ENCODE measurements around the gene GRAMD4. TPM values are rescaled to one million over a fixed set of nuclear protein-coding genes. Genes with fewer than 3 reads are reported as not detected.

The GRAMD4 gene
- polyA plus RNA-seq, 4 donors = 20.5 to 25.2 (median 22.9) TPM

GRCh38 chr22:46679706-46680269 lies 59.6 kb downstream of the GRAMD4 start:
- DNase-seq (ENCODE audit: low read depth in 4 of 4, low spot score in 3 of 4) = no peak

DNA sequence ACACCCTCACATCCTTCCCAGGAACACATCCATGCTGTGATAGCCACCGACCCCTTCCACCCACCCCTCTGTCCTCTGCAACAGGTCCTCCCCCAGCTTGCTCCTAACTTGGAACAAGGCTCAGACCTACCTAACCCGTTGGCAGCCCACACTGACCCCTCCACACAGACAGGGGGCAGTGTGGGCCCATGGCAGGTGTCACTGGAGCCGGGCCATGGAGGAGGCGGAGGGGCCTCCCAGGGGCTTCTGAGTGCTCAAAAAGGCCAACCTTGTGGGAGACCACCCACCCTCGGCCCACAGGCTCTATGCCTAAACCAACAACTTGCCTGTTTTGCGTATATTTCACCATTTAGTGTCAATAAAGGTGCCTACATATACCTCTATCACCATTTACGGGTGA lies 60.8 kb downstream of the GRAMD4 start:
- DNase-seq (ENCODE audit: low read depth in 4 of 4, low spot score in 3 of 4) = no peak

DNA sequence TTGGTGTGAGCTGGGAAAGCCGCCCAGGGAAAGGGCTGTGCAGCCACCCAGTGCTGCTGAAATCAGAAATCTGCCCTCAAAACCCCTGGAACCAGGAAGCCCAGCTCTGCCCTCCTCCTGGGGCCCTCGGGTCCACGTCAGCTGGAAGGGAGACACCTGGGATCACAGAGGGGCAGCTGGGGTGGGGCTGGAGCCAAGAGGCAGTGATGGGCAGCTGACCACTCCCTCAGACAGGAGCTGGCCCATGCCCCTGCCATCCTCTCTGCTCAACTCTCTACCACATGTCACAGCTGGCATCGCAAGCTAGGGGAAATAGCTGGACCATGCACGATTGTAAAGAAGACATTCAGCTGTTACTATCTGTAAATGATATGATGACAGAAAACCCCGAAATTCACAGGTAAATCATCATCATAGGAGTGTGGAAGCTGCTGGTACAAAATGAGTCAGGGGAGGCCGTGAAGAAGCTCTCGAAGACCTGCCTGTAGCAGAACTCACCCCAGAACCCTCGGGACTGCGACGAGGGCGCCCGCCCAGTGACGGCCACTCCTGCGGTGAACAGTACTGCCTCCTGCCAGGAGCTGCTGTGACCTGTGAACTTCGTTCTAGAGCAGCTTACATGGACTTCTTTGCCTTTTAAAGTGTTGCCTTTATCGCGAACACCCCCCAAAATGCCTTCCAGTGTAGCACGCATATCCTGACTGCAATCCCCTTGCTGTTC lies 62.0 kb downstream of the GRAMD4 start:
- no peak for DNase-seq (ENCODE audit: low read depth in 4 of 4, low spot score in 3 of 4)

- no peak for DNase-seq (ENCODE audit: low read depth in 4 of 4, low spot score in 3 of 4)
Measured at GRCh38 chr22:46684706-46685105, 64.5 kb downstream of the GRAMD4 start.

- DNase-seq (ENCODE audit: low read depth in 4 of 4, low spot score in 3 of 4) = no peak
Measured at GRCh38 chr22:46686221-46687047, 66.2 kb downstream of the GRAMD4 start.

- DNase-seq (ENCODE audit: low read depth in 4 of 4, low spot score in 3 of 4) = no peak
Measured at GRCh38 chr22:46687048-46687444, 66.9 kb downstream of the GRAMD4 start.

DNA sequence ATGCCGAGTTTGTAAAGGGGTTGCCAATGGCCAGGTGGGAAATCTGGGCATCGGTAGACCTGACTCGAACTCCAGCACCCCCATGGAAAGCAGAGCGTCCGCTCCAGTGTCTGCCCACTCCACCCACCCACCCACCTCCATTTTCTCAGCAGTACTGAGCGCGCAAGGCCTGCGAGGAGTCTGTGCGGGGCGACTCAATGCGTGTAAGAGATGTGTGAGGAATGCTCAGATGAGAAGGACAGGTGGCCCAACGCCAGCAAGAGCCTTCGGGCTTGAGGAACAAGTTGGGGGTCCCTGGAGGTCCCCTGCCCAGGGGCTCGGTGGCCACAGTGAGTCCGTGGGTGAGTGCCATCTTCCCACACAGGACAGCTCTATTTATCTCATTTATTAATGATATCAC lies 67.3 kb downstream of the GRAMD4 start:
- DNase-seq (ENCODE audit: low read depth in 4 of 4, low spot score in 3 of 4) = no peak

DNA sequence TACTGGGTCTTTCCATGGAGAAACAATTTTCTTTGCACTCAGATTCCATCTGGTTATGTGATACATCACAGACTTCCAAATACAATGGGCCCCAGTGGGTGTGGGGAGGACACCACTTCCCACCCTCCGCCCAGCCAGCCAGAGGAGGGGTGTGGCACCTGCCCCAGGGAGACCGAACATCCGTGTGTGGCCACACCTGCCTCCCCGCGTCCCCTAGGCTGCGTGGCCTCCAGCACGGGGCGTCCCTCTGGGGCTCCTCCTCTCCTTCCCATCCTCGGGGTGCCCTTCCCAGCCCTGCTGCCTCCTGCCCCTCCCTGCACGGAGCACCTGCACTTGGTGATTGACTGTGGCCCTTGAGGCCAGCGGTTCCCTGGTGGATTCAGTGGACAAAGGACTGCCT lies 68.8 kb downstream of the GRAMD4 start:
- DNase-seq (ENCODE audit: low read depth in 4 of 4, low spot score in 3 of 4) = no peak

GRCh38 chr22:46690146-46690545 lies 70.0 kb downstream of the GRAMD4 start:
- no peak for DNase-seq (ENCODE audit: low read depth in 4 of 4, low spot score in 3 of 4)

GRCh38 chr22:46691571-46691970 lies 71.4 kb downstream of the GRAMD4 start:
- no peak for DNase-seq (ENCODE audit: low read depth in 4 of 4, low spot score in 3 of 4)

DNA sequence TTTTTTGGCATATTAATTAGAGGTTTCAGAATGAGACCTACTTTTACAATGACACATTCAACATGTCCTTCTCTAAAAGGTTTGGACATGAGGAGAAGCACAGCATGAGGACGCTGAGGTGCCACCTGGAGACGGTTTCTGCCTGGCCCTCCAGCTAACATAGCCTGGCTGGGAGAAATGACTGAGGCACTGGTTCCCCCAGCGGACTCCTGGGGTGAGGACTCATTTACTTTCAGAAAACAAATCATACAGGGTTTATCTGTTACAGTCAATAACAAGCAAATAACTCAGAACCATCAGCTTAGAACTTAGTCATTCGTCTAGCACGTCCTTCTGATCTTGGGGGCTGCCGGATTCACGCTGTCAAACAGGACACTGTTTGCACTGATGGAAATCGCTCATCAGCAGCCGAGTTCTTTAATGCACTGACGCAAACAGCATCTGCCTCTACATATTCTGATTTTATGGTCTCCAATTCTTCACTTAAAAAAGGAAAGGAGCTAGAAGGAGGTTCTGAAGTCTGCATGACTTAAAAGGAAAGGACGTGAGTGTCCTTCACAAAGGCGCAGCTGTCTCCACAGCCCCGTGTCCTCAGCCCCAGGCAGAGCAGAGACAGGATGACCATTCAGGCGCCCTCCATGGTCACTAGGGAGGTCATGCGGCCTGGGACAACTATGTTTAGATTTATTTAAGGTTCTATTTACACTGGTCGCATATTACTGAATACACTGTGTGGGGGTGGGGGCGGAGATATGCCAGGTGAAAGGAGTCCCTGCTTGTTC lies 73.6 kb downstream of the GRAMD4 start:
- DNase-seq (ENCODE audit: low read depth in 4 of 4, low spot score in 3 of 4) = no peak

DNA sequence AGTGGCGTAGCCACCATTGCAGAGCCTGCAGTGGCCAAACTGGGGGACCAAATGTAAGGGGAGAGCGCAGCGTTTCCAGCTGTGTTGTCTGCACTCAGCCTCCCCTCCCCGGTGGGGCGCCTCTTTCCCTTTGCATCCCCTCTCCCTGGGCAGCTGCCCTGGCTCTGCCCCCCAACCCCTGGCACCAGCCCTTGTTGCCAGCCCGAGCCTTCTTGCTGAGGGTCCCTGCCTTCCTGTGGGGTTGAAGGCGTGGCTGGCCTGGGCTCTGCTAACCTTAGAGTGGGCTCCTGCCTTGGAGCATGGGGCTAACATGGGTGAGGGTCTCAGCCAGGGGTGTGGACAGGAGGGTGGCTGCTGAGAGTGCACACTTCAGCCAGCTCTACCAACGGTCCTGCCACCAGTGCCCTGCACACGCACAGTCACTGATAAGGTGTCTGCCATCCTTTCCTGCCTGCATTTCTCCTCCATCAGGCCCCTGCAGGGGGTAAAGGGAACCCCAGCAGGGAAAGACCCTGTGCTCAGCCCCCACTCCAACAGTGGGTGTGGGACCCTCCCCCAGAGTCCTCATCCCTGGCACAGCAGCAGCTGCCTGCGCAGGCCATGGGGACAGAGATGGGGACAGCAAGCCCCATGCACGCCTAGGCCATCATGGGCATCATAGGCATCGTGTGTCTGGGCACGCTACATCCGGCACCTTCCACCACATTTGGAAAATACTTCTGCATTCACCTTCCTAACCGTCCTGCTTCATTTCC lies 74.4 kb downstream of the GRAMD4 start:
- DNase-seq (ENCODE audit: low read depth in 4 of 4, low spot score in 3 of 4) = no peak

GRCh38 chr22:46695346-46696228 lies 75.4 kb downstream of the GRAMD4 start:
- no peak for DNase-seq (ENCODE audit: low read depth in 4 of 4, low spot score in 3 of 4)

DNA sequence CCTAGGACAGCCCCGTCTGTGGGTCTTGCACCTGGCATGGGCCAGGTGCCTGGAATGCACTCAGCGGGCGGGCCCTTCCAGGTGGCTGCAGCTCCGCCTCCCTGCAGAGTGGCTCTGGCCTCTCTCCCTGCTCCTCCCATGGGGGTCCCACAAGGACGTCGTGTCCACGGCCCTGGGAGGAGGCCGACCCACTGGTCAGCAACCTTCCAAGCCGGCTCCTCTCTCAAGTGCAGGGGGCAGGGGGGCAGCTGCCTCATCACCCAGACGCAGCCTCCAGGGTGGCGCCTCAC lies 76.0 kb downstream of the GRAMD4 start:
- DNase-seq (ENCODE audit: low read depth in 4 of 4, low spot score in 3 of 4) = no peak

DNA sequence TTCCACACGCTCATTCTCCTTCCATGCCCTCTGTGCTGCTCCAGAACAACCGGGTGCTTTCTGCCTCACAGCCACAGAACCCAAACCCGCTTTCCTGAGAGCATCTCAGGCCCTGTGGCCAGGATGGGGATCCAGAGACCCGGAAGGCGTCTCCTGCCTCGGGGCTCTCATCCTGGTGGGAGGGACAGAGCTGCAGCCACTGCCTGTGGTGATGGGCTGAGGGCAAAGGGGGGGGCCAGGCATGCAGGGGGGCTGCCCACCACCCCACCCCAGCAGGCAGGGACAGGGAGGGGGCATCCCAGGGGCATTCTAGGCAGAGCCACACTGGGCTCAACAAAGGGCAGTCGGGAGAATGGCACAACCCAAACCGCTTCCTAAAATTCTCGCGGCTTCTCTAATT lies 76.4 kb downstream of the GRAMD4 start:
- no peak for DNase-seq (ENCODE audit: low read depth in 4 of 4, low spot score in 3 of 4)

DNA sequence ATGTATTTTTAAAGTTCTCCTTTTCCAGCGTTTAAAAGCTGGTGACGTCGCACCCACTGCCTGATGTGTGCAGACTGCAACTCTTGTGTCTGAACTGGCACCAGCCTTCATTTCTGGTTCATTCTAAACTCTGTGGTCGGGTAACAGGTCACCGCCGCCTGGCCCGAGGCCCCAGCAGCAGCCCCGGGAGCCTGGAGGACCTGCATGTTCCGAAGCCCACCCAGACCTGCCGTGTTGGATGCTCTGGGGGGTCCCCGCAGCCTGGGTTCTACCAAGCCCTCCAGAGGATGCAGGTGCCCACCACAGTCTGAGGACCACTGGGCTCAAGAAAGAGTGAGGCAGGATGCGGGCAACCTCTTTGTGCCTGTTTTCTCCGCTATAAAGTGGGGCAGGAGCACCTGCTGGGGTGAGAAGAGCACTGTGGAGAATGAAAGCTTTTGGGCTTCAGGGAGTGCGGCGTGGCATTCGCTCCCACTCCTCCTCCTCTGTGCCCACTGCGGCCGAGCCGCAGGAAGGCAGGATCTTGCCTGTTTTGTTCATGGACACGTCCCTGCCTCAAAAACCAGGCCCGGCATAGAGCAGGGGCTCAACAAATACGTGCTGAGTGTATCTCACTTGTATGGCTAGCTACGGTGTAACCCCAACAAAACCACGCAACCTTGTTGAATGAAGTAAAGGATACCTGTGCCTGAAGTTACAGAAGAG lies 77.8 kb downstream of the GRAMD4 start:
- no peak for DNase-seq (ENCODE audit: low read depth in 4 of 4, low spot score in 3 of 4)

- no peak for DNase-seq (ENCODE audit: low read depth in 4 of 4, low spot score in 3 of 4)
Measured at GRCh38 chr22:46699091-46699490, 78.9 kb downstream of the GRAMD4 start.

GRCh38 chr22:46701262-46701661 lies 81.1 kb downstream of the GRAMD4 start:
- no peak for DNase-seq (ENCODE audit: low read depth in 4 of 4, low spot score in 3 of 4)
